ENCODE measurements around the gene SATL1. TPM values are rescaled to one million over a fixed set of nuclear protein-coding genes. Genes with fewer than 3 reads are reported as not detected.

The SATL1 gene
- total and polyA plus RNA-seq, 2 donors (not counting 3 experiments of a cell fraction or from before 2014, with no cell fraction given): not detected

DNA sequence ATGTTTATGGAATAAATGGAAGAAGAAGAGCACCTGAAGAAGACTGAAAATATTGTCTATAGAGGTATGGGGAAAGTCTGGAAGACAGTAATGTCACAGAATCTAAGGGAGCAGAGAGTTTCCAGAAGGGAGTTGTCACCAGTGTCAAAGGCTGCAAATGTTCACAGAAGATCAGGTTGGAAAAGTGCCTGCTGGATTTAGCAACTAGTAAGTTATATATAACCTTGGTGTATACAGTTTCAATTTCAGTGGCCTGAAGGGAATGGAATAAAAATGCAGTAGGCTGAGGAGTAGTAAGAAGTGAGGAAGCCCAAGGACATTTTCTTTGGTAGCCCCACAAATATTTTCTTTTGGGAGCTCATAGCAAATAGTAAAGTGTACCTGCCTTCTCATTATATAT is 107.2 kb downstream of the SATL1 start:
- CTCF ChIA-PET: no interaction called here

GRCh38 chrX:85115252-85115651 is 128.3 kb downstream of the SATL1 start:
- Histone ChIP-seq H3K27me3 (ENCODE audit: control insufficient read depth in 2 of 2, insufficient read depth in 2 of 2, low read length in 2 of 2) (no peaks in the 10 kb centered on the region), H3K27ac (ENCODE audit: insufficient read depth, low read depth, low read length) (no peak overlapping the region), H3K79me2 (ENCODE audit: control insufficient read depth, insufficient read depth, low read length) (no peaks in the 10 kb centered on the region), H3K4me2 (ENCODE audit: insufficient read depth, low read length) (no peak overlapping the region), H3K9me3 (replicated peaks; ENCODE audit: control insufficient read depth, insufficient read depth, low read length) (no peaks in the 10 kb centered on the region), H3K4me3 (replicated peaks in 1 of 3; ENCODE audit: insufficient read depth in 1 of 3, low read depth in 1 of 3, low read length in 3 of 3) (no peak overlapping the region), H3K9me1 (replicated peaks; ENCODE audit: control insufficient read depth, extremely low read depth, insufficient read depth, low read length) (no peaks in the 10 kb centered on the region), H3K4me1 (ENCODE audit: control insufficient read depth, extremely low read depth, insufficient read depth, low read length) (no peaks in the 10 kb centered on the region), H2AFZ (ENCODE audit: low read depth, low read length) (no peak overlapping the region), H3K9ac (replicated peaks; ENCODE audit: extremely low read depth, insufficient read depth, low read length) (no peak overlapping the region), H4K20me1 (replicated peaks; ENCODE audit: control insufficient read depth, extremely low read depth, insufficient read depth, low read length) (no peaks in the 10 kb centered on the region), H3K36me3 (ENCODE audit: control insufficient read depth in 2 of 2, extremely low read depth in 1 of 2, insufficient read depth in 2 of 2, low read length in 2 of 2) (no peaks in the 10 kb centered on the region)
- ChIA-PET POLR2A (no interaction called here), CTCF (no interaction called here)
- no TSS peak for BruUV-seq (replicated peaks)
- intact Hi-C loops (cut with micrococcal nuclease): no loop called here
- dilution Hi-C loops (cut with MboI; ENCODE audit: extremely low pct_ligation_motif_present, low sequenced_read_pairs): no loop called here
- DNase-seq (ENCODE audit: low read depth, low spot score): no peak
- no peak for FAIRE-seq
- TF ChIP-seq, protein P1, sequence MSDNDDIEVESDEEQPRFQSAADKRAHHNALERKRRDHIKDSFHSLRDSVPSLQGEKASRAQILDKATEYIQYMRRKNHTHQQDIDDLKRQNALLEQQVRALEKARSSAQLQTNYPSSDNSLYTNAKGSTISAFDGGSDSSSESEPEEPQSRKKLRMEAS (IDR thresholded peaks at IDR 0.05; ENCODE audit: insufficient read depth, insufficient read length): no peak
- TF ChIP-seq POLR2A (IDR thresholded peaks at IDR 0.05; ENCODE audit: low read depth, low read length) (no peak), EZH2 (IDR thresholded peaks at IDR 0.05; ENCODE audit: borderline replicate concordance, low read depth, low read length, severe bottlenecking) (no peak), JUN (IDR thresholded peaks at IDR 0.05; ENCODE audit: borderline replicate concordance, insufficient read depth, insufficient read length, low read depth) (no peak), MYC (IDR thresholded peaks at IDR 0.05; ENCODE audit: low read depth, low read length) (no peak)

More for the DNA sequence above, 107.2 kb downstream of the SATL1 start:
- no peak overlapping the region for H3K4me3 ChIP-seq (replicated peaks in 1 of 3; ENCODE audit: insufficient read depth in 1 of 3, low read depth in 1 of 3, low read length in 3 of 3)
- no peaks in the 10 kb centered on the region for H3K36me3 ChIP-seq (ENCODE audit: control insufficient read depth in 2 of 2, extremely low read depth in 1 of 2, insufficient read depth in 2 of 2, low read length in 2 of 2)
- no peaks in the 10 kb centered on the region for H3K27me3 ChIP-seq (ENCODE audit: control insufficient read depth in 2 of 2, insufficient read depth in 2 of 2, low read length in 2 of 2)
- no peak overlapping the region for H3K9ac ChIP-seq (replicated peaks; ENCODE audit: extremely low read depth, insufficient read depth, low read length)
- no peak overlapping the region for H3K4me2 ChIP-seq (ENCODE audit: insufficient read depth, low read length)
- no peaks in the 10 kb centered on the region for H3K4me1 ChIP-seq (ENCODE audit: control insufficient read depth, extremely low read depth, insufficient read depth, low read length)
- DNase-seq (ENCODE audit: low read depth, low spot score) (no peak), FAIRE-seq (no peak)
- H4K20me1 ChIP-seq (replicated peaks; ENCODE audit: control insufficient read depth, extremely low read depth, insufficient read depth, low read length): no peaks in the 10 kb centered on the region
- POLR2A ChIA-PET: no interaction called here
- H3K9me3 ChIP-seq (replicated peaks; ENCODE audit: control insufficient read depth, insufficient read depth, low read length): no peaks in the 10 kb centered on the region
- dilution Hi-C loops (cut with MboI; ENCODE audit: extremely low pct_ligation_motif_present, low sequenced_read_pairs): no loop called here
- TF ChIP-seq, protein P1 (IDR thresholded peaks at IDR 0.05; ENCODE audit: insufficient read depth, insufficient read length): no peak
- TF ChIP-seq MYC (IDR thresholded peaks at IDR 0.05; ENCODE audit: low read depth, low read length) (no peak), JUN (IDR thresholded peaks at IDR 0.05; ENCODE audit: borderline replicate concordance, insufficient read depth, insufficient read length, low read depth) (no peak), FOS (IDR thresholded peaks at IDR 0.05; ENCODE audit: borderline replicate concordance, insufficient read depth, low read length) (no peak), POLR2AphosphoS5 (IDR thresholded peaks at IDR 0.05; ENCODE audit: insufficient read depth, low read depth, low read length) (no peak)
- BruUV-seq (replicated peaks): no TSS peak
- H2AFZ ChIP-seq (ENCODE audit: low read depth, low read length): no peak overlapping the region
- H3K27ac ChIP-seq (ENCODE audit: insufficient read depth, low read depth, low read length): no peak overlapping the region
- intact Hi-C loops (cut with micrococcal nuclease): no loop called here
- H3K79me2 ChIP-seq (ENCODE audit: control insufficient read depth, insufficient read depth, low read length): no peaks in the 10 kb centered on the region
- no peaks in the 10 kb centered on the region for H3K9me1 ChIP-seq (replicated peaks; ENCODE audit: control insufficient read depth, extremely low read depth, insufficient read depth, low read length)

All from endothelial cell of umbilical vein (primary cell).